Endothelial cell of umbilical vein (primary cell): ENCODE measurements around the gene UQCRC1. TPM values are rescaled to one million over a fixed set of nuclear protein-coding genes. Genes with fewer than 3 reads are reported as not detected.

ENCODE experiments used
- BruUV-seq: library from RNA; stranded (reverse); fragments of 400-500 nt; replicated peaks from 2 replicates; lab custom pipeline; 2021; lab: Mats Ljungman, UMichigan
- CTCF ChIA-PET: fragments of 300-600, 350-600 bp; sonication (Branson Sonifier 250); formaldehyde crosslinking; loops from one replicate; lab custom pipeline; 2021; ENCODE audit warnings: antibody characterized with exemption, inconsistent platforms; lab: Charles Lee
- POLR2A ChIA-PET: fragments of 300-600, 350-600 bp; sonication (Branson Sonifier 250); formaldehyde crosslinking; loops from one replicate; lab custom pipeline; 2021; ENCODE audit warnings: antibody characterized with exemption, inconsistent platforms; lab: Charles Lee
- DNase-seq: peaks from one replicate; pipeline ENCODE4 v3.0.0-alpha.2; 2011; ENCODE audit warnings: low read depth, low spot score
- FAIRE-seq: peaks from 2 replicates; lab custom pipeline; 2011; peaks lifted over from hg19 to GRCh38; lab: Jason Lieb, UNC
- H2AFZ ChIP-seq: 2 replicates; pipeline ENCODE4 v1.6.0; 2012; ENCODE audit warnings: low read depth, low read length, control low read depth, inconsistent platforms
- H3K27ac ChIP-seq: 2 replicates; pipeline ENCODE4 v1.5.1; 2011; ENCODE audit warnings: low read depth, mild to moderate bottlenecking, control low read depth, low read length, moderate library complexity; ENCODE audit not compliant: insufficient read depth
- H3K27me3 ChIP-seq, 2 experiments: 2 replicates each; pipeline versions ENCODE4 v1.6.0 to v1.6.1; 2011; ENCODE audit warnings: low read length in 2 of 2, mixed read lengths in 1 of 2; ENCODE audit not compliant: control insufficient read depth in 2 of 2, insufficient read depth in 2 of 2
- H3K36me3 ChIP-seq, 2 experiments: 2 replicates in 1 of 2; 3 replicates in 1 of 2; pipeline ENCODE4 v1.5.1; 2011; ENCODE audit warnings: low read length in 2 of 2, mild to moderate bottlenecking in 1 of 2, moderate library complexity in 1 of 2; ENCODE audit not compliant: control insufficient read depth in 2 of 2, insufficient read depth in 2 of 2; ENCODE audit errors: extremely low read depth in 1 of 2
- H3K4me1 ChIP-seq: 3 replicates; pipeline ENCODE4 v1.5.1; 2011; ENCODE audit warnings: mild to moderate bottlenecking, low read length; ENCODE audit not compliant: control insufficient read depth, insufficient read depth; ENCODE audit errors: extremely low read depth
- H3K4me2 ChIP-seq: 2 replicates; pipeline ENCODE4 v1.6.1; 2011; ENCODE audit warnings: low read length, control low read depth, mixed read lengths; ENCODE audit not compliant: insufficient read depth
- H3K4me3 ChIP-seq, 3 experiments: fragments of 200-600 bp in 1 of 3; sonication (generic), shearing (Covaris generic) in 1 of 3; replicated peaks in 1 of 3; 2 replicates each; pipeline ENCODE4 v1.5.1; 2011 to 2016; ENCODE audit warnings: control low read depth in 3 of 3, low read length in 3 of 3, mild to moderate bottlenecking in 2 of 3, inconsistent platforms in 1 of 3, low read depth in 1 of 3, moderate library complexity in 1 of 3; ENCODE audit not compliant: insufficient read depth in 1 of 3
- H3K79me2 ChIP-seq: 2 replicates; pipeline ENCODE4 v1.6.0; 2012; ENCODE audit warnings: low read length, inconsistent platforms; ENCODE audit not compliant: control insufficient read depth, insufficient read depth
- H3K9ac ChIP-seq: replicated peaks from 2 replicates; pipeline ENCODE3; 2011; ENCODE audit warnings: low read length, control low read depth; ENCODE audit not compliant: insufficient read depth; ENCODE audit errors: extremely low read depth
- H3K9me1 ChIP-seq: replicated peaks from 3 replicates; pipeline ENCODE4 v1.6.0; 2011; ENCODE audit warnings: mild to moderate bottlenecking, low read length; ENCODE audit not compliant: control insufficient read depth, insufficient read depth; ENCODE audit errors: extremely low read depth
- H3K9me3 ChIP-seq: replicated peaks from 2 replicates; pipeline ENCODE4 v1.5.1; 2012; ENCODE audit warnings: low read length, inconsistent platforms; ENCODE audit not compliant: control insufficient read depth, insufficient read depth
- H4K20me1 ChIP-seq: replicated peaks from 2 replicates; pipeline ENCODE3; 2011; ENCODE audit warnings: mild to moderate bottlenecking, low read length; ENCODE audit not compliant: control insufficient read depth, insufficient read depth; ENCODE audit errors: extremely low read depth
- CTCF ChIP-seq, 2 donors: IDR thresholded peaks; 1 replicate in 1 of 2; 2 replicates in 1 of 2; pipeline ENCODE4 v1.5.1; 2011; ENCODE audit warnings: low read length in 2 of 2, mild to moderate bottlenecking in 2 of 2, moderate library complexity in 2 of 2, control low read depth in 1 of 2, inconsistent platforms in 1 of 2, low read depth in 1 of 2; ENCODE audit not compliant: insufficient read depth in 1 of 2; ENCODE audit errors: extremely low read depth in 1 of 2
- EZH2 ChIP-seq: IDR thresholded peaks from 2 replicates; pipeline ENCODE4 v1.6.1; 2012; ENCODE audit warnings: borderline replicate concordance, low read depth, mild to moderate bottlenecking, moderate library complexity, low read length, inconsistent platforms; ENCODE audit not compliant: severe bottlenecking
- FOS ChIP-seq: IDR thresholded peaks from 2 replicates; pipeline ENCODE4 v1.6.1; 2011; ENCODE audit warnings: mild to moderate bottlenecking, low read length, moderate library complexity, borderline replicate concordance; ENCODE audit not compliant: insufficient read depth
- GATA2 ChIP-seq: IDR thresholded peaks from 2 replicates; pipeline ENCODE4 v1.7.0; 2011; ENCODE audit warnings: low read depth, mild to moderate bottlenecking, moderate library complexity, mixed read lengths, low read length; ENCODE audit not compliant: insufficient read length, insufficient read depth
- JUN ChIP-seq: IDR thresholded peaks from 2 replicates; pipeline ENCODE4 v1.6.1; 2011; ENCODE audit warnings: borderline replicate concordance, low read depth; ENCODE audit not compliant: insufficient read length, insufficient read depth
- MAX ChIP-seq: IDR thresholded peaks from 2 replicates; pipeline ENCODE4 v1.6.1; 2011; ENCODE audit not compliant: insufficient read depth, insufficient read length
- MYC ChIP-seq: IDR thresholded peaks from one replicate; pipeline ENCODE4 v1.6.1; 2011; ENCODE audit warnings: mild to moderate bottlenecking, low read depth, low read length
- POLR2A ChIP-seq: IDR thresholded peaks from 2 replicates; pipeline ENCODE4 v1.6.1; 2012; ENCODE audit warnings: low read depth, mild to moderate bottlenecking, control low read depth, low read length
- POLR2AphosphoS5 ChIP-seq: IDR thresholded peaks from 2 replicates; pipeline ENCODE4 v1.6.1; 2012; ENCODE audit warnings: low read depth, mild to moderate bottlenecking, control low read depth, low read length, moderate library complexity; ENCODE audit not compliant: insufficient read depth
- dilution Hi-C: fragments of 300-500 bp; cut with MboI; formaldehyde crosslinking; loops from one replicate; pipeline ENCODE4 v1.15.0; 2019; ENCODE audit warnings: low sequenced_read_pairs; ENCODE audit not compliant: extremely low pct_ligation_motif_present
- intact Hi-C: fragments of 100-400 bp; cut with micrococcal nuclease; formaldehyde crosslinking; loops from one replicate; pipeline ENCODE4 v1.10.0; 2022
- polyA plus RNA-seq, 4 experiments: library from polyadenylated mRNA; depleted of rRNA in 3 of 4; stranded (reverse) in 3 of 4; unstranded in 1 of 4; fragments of >200 nt; gene quantifications; 2 replicates each; pipeline versions ENCODE4 v1.2.1 to v1.2.3, GENCODE V29; 2011 to 2012; ENCODE audit warnings: missing spikeins in 1 of 4
- total RNA-seq: library from RNA; stranded (reverse); gene quantifications from 2 replicates; pipeline ENCODE4 v1.2.3, GENCODE V29; 2021

UQCRC1 gene
- total and polyA plus RNA-seq, 2 donors (not counting 3 experiments of a cell fraction or from before 2014, with no cell fraction given): 184 to 427 TPM

GRCh38 chr3:48566401-48566760 lies 43.1 kb downstream of the UQCRC1 start:
- no peaks in the 10 kb centered on the region for H4K20me1 ChIP-seq
- H3K4me1 ChIP-seq: peaks cover 13% of the 10 kb centered on the region
- H2AFZ ChIP-seq: no peak overlapping the region
- no peaks in the 10 kb centered on the region for H3K79me2 ChIP-seq
- CTCF ChIA-PET: interaction anchor here (1.0 to 2.2 kb wide), 3 partner anchors 8 to 43 kb away, joined by 3 to 10 read pairs (median 3); partner anchors contain the start of gene UQCRC1
- no peaks in the 10 kb centered on the region for H3K27me3 ChIP-seq
- no peak overlapping the region for H3K4me2 ChIP-seq
- POLR2A ChIA-PET: no interaction called here
- H3K9ac ChIP-seq: no peak overlapping the region
- H3K9me3 ChIP-seq: no peaks in the 10 kb centered on the region
- DNase-seq (no peak), FAIRE-seq (no peak)
- H3K36me3 ChIP-seq: no peaks in the 10 kb centered on the region
- BruUV-seq: no TSS peak
- TF ChIP-seq POLR2A (no peak), POLR2AphosphoS5 (no peak), GATA2 (no peak), EZH2 (no peak), MAX (no peak), MYC (no peak), FOS (no peak), JUN (no peak), CTCF (IDR thresholded peaks at IDR 0.05; ENCODE audit: extremely low read depth in 1 of 2, insufficient read depth in 1 of 2, low read depth in 1 of 2, low read length in 2 of 2) (no peak)
- H3K9me1 ChIP-seq: no peaks in the 10 kb centered on the region
- dilution Hi-C loops (no loop called here), intact Hi-C loops (no loop called here)
- no peak overlapping the region for H3K27ac ChIP-seq
- no peak overlapping the region for H3K4me3 ChIP-seq
